H1 (cell line): ENCODE data around the gene RAI14. TPM values are rescaled to one million over a fixed set of nuclear protein-coding genes. Genes with fewer than 3 reads are reported as not detected.

ENCODE experiments used
- BRCA1 ChIP-seq: IDR thresholded peaks from 2 replicates; pipeline ENCODE4 v1.6.1; 2012; ENCODE audit warnings: low read depth, low read length, improper control_type of control experiment
- CHD7 ChIP-seq: fragments of 300-600 bp; sonication (generic); IDR thresholded peaks from 2 replicates; pipeline ENCODE4 v1.7.1; 2012; ENCODE audit warnings: low read length, moderate library complexity, mild to moderate bottlenecking, inconsistent platforms; ENCODE audit not compliant: insufficient replicate concordance
- EGR1 ChIP-seq: IDR thresholded peaks from 2 replicates; pipeline ENCODE4 v1.6.1; 2011; ENCODE audit warnings: low read depth, low read length, borderline replicate concordance
- EP300 ChIP-seq, 2 experiments: IDR thresholded peaks; 1 replicate in 1 of 2; 2 replicates in 1 of 2; pipeline ENCODE4 v1.6.1; 2011 to 2012; ENCODE audit warnings: low read depth in 2 of 2, low read length in 2 of 2, mild to moderate bottlenecking in 2 of 2, borderline replicate concordance in 1 of 2, inconsistent platforms in 1 of 2, moderate library complexity in 1 of 2
- KDM1A ChIP-seq: fragments of 200-600, 300-600 bp; sonication (generic); IDR thresholded peaks from 2 replicates; pipeline ENCODE4 v1.7.1; 2016; ENCODE audit warnings: mild to moderate bottlenecking, low read length, borderline replicate concordance
- SUZ12 ChIP-seq: fragments of 200-600 bp; sonication (generic); IDR thresholded peaks from 2 replicates; pipeline ENCODE4 v1.6.1; 2012; ENCODE audit warnings: mild to moderate bottlenecking, inconsistent platforms, low read length, moderate library complexity, mixed read lengths
- polyA plus RNA-seq, 7 experiments: library from polyadenylated mRNA; depleted of rRNA in 3 of 7; stranded (reverse) in 5 of 7; unstranded in 2 of 7; fragments of >200 nt in 5 of 7; fragments of 200-250 nt in 2 of 7; gene quantifications; 1 replicate in 5 of 7; 2 replicates in 1 of 7; 4 replicates in 1 of 7; pipeline versions ENCODE4 v1.2.1 to v1.2.3, GENCODE V29; 2011 to 2013; ENCODE audit warnings: missing spikeins in 2 of 7, mixed read lengths in 2 of 7
- total RNA-seq: library from RNA; stranded (reverse); fragmentation: NEBNext Ultra II Directional; extraction: Animal tissue kit (Norgen Biotek cat#: 25700); gene quantifications from 2 replicates; pipeline ENCODE4 v1.2.1, GENCODE V29; 2021

Gene RAI14
- total and polyA plus RNA-seq, 2 of the 8 experiments (the other 6 are each of a cell fraction or from before 2014, with no cell fraction given), result 48.4 to 210 TPM

DNA sequence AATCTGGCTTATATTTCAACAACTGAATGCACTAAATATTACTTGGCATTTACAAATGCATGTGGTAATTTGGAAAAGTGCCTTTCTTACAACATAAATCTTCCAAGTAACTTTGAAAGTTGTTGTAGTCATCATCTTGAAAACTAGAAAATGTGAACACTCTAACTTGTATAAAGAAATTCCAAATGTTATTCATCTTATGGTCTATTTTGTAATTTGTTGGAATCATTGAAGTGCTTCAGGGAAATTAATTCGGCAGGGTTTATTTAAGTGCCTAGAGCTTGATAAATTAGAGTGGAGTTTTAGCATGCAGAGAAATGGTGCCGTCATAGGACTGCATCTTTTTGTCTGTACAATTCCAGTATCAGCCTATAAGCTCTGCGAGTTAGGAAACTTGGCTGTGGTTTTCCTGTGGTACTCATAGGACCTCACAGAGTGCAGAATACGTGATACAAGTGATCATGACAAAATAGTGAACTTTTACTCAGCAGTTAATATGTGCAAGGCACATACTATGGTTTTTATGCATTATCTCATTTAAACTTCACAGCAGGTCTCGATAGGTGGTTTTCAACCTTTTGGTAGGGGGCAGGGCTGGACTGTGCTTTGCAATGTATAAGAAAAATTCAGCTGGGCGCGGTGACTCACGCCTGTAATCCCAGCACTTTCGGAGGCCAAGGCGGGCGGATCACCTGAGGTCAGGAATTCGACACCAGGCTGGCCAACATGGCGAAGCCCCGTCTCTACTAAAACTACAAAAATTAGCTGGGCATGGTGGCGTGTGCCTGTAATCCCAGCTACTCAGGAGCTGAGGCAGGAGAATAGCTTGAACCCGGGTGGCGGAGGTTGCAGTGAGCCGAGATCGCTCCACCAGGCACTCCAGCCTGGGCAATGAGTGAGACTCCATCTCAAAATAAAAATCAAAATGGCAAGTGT lies 79.6 kb downstream of the RAI14 start (continued):
- TF ChIP-seq CHD7, result no peak
- no peak for TF ChIP-seq SUZ12
- no peak for TF ChIP-seq KDM1A
- TF ChIP-seq EP300 (IDR thresholded peaks at IDR 0.05; ENCODE audit: borderline replicate concordance in 1 of 2, low read depth in 2 of 2, low read length in 2 of 2), result no peak
- no peak for TF ChIP-seq BRCA1
- TF ChIP-seq EGR1, result no peak
